ENCODE measurements around the gene CREB3L2. TPM values are rescaled to one million over a fixed set of nuclear protein-coding genes. Genes with fewer than 3 reads are reported as not detected.
"Not testable (repeated sequence)": the region's sequence is repeated elsewhere in the genome, so short reads cannot be mapped to it uniquely, and the experiment has no call there.

CREB3L2 gene
- total RNA-seq, 1 donor from 2014 or later = 61.8 TPM

GRCh38 chr7:137916980-137917645 is 84.8 kb downstream of the CREB3L2 start:
- intact Hi-C loops (cut with DNase I) = no loop called here

GRCh38 chr7:137916564-137916963 is 85.3 kb downstream of the CREB3L2 start:
- intact Hi-C loops (cut with DNase I) = no loop called here
- Histone ChIP-seq H3K4me3 (no peak overlapping the region), H3K27me3 (no peaks in the 10 kb centered on the region), H3K36me3 (peaks cover 41% of the 10 kb centered on the region), H3K9me3 (no peaks in the 10 kb centered on the region), H3K4me1 (peaks cover 13% of the 10 kb centered on the region), H3K27ac (no peak overlapping the region)
- ATAC-seq (no peak), DNase-seq (no peak)
- no peak for TF ChIP-seq CTCF (IDR thresholded peaks at IDR 0.05)

More at GRCh38 chr7:137916980-137917645, 84.8 kb downstream of the CREB3L2 start:
- Histone ChIP-seq H3K4me3 (no peak overlapping the region), H3K9me3 (no peaks in the 10 kb centered on the region), H3K4me1 (peaks cover 15% of the 10 kb centered on the region), H3K27ac (no peak overlapping the region), H3K36me3 (peaks cover 35% of the 10 kb centered on the region), H3K27me3 (no peaks in the 10 kb centered on the region)
- DNase-seq (no peak), ATAC-seq (no peak)
- TF ChIP-seq CTCF (IDR thresholded peaks at IDR 0.05) = no peak

- no peak for DNase-seq
- no peak for TF ChIP-seq CTCF (IDR thresholded peaks at IDR 0.05)
- Histone ChIP-seq H3K4me3 (no peak overlapping the region), H3K36me3 (peaks cover 54% of the 10 kb centered on the region), H3K27me3 (no peaks in the 10 kb centered on the region), H3K27ac (no peak overlapping the region), H3K4me1 (peaks cover 5% of the 10 kb centered on the region), H3K9me3 (no peaks in the 10 kb centered on the region)
- no peak for ATAC-seq
- intact Hi-C loops (cut with DNase I) = no loop called here
Measured at GRCh38 chr7:137915266-137915665, 86.6 kb downstream of the CREB3L2 start.

- ATAC-seq (no peak), DNase-seq (no peak)
- Histone ChIP-seq H3K36me3 (peaks cover 66% of the 10 kb centered on the region), H3K9me3 (no peaks in the 10 kb centered on the region), H3K4me1 (no peaks in the 10 kb centered on the region), H3K4me3 (no peak overlapping the region), H3K27ac (no peak overlapping the region), H3K27me3 (no peaks in the 10 kb centered on the region)
- intact Hi-C loops (cut with DNase I) = no loop called here
- TF ChIP-seq CTCF (IDR thresholded peaks at IDR 0.05) = no peak
Measured at GRCh38 chr7:137913985-137914384, 87.9 kb downstream of the CREB3L2 start.

GRCh38 chr7:137909042-137909441 is 92.8 kb downstream of the CREB3L2 start:
- no peak overlapping the region for H3K27ac ChIP-seq
- DNase-seq (no peak), ATAC-seq (no peak)
- intact Hi-C loops (cut with DNase I) = no loop called here
- H3K9me3 ChIP-seq = no peaks in the 10 kb centered on the region
- no peak for TF ChIP-seq CTCF (IDR thresholded peaks at IDR 0.05)
- H3K4me1 ChIP-seq = no peaks in the 10 kb centered on the region
- H3K27me3 ChIP-seq = no peaks in the 10 kb centered on the region
- H3K4me3 ChIP-seq = no peak overlapping the region
- H3K36me3 ChIP-seq = peaks cover 93% of the 10 kb centered on the region

- H3K9me3 ChIP-seq = no peaks in the 10 kb centered on the region
- H3K27me3 ChIP-seq = no peaks in the 10 kb centered on the region
- intact Hi-C loops (cut with DNase I) = no loop called here
- H3K4me3 ChIP-seq = no peak overlapping the region
- H3K36me3 ChIP-seq = peaks cover 93% of the 10 kb centered on the region
- no peak for TF ChIP-seq CTCF (IDR thresholded peaks at IDR 0.05)
- DNase-seq (no peak), ATAC-seq (no peak)
- peaks cover 3% of the 10 kb centered on the region for H3K4me1 ChIP-seq
- H3K27ac ChIP-seq = no peak overlapping the region
Measured at GRCh38 chr7:137908106-137908505, 93.8 kb downstream of the CREB3L2 start.

GRCh38 chr7:137906636-137907035 is 95.2 kb downstream of the CREB3L2 start:
- H3K27ac ChIP-seq; intact Hi-C loops (cut with DNase I); DNase-seq; ATAC-seq; H3K4me1 ChIP-seq; H3K9me3 ChIP-seq; H3K4me3 ChIP-seq; H3K27me3 ChIP-seq: not testable (repeated sequence)
- peaks cover 92% of the 10 kb centered on the region for H3K36me3 ChIP-seq
